Sigmoid colon (tissue), 7 donors: ENCODE results near the gene CNTN1. TPM values are rescaled to one million over a fixed set of nuclear protein-coding genes. Genes with fewer than 3 reads are reported as not detected.
"Not testable (repeated sequence)": the region's sequence is repeated elsewhere in the genome, so short reads cannot be mapped to it uniquely, and the experiment has no call there.

Experiments
- DNase-seq: peaks from one replicate; pipeline ENCODE4 v3.0.0-alpha.2; 2019
- H3K27ac ChIP-seq, 4 donors: fragments of 200-600 bp; sonication (generic); one replicate each; pipeline ENCODE4 v1.5.1; 2016 to 2019; ENCODE audit warnings: mild to moderate bottlenecking in 1 of 4
- H3K27me3 ChIP-seq, 3 donors: fragments of 200-600 bp; sonication (generic); one replicate each; pipeline ENCODE4 v1.5.1; 2019; ENCODE audit warnings: mild to moderate bottlenecking in 1 of 3
- H3K36me3 ChIP-seq, 4 donors: fragments of 200-600 bp; sonication (generic); one replicate each; pipeline ENCODE4 v1.5.1; 2016 to 2019
- H3K4me1 ChIP-seq, 4 donors: fragments of 200-600 bp; sonication (generic); one replicate each; pipeline ENCODE4 v1.5.1; 2017 to 2019
- H3K4me3 ChIP-seq, 4 donors: fragments of 200-600 bp; sonication (generic); one replicate each; pipeline ENCODE4 v1.5.1; 2017 to 2019; ENCODE audit warnings: mild to moderate bottlenecking in 2 of 4, moderate library complexity in 1 of 4
- H3K9me3 ChIP-seq, 4 donors: fragments of 200-600 bp in 3 of 4; sonication (generic) in 3 of 4; one replicate each; pipeline versions ENCODE4 v1.5.1 to v1.6.1; 2013 to 2019
- CTCF ChIP-seq, 4 experiments: fragments of 450-650 bp in 3 of 4; fragments of 200-600 bp in 1 of 4; IDR thresholded peaks; one replicate each; pipeline ENCODE4 v1.5.1; 2016 to 2019; ENCODE audit warnings: antibody characterized with exemption in 4 of 4, mild to moderate bottlenecking in 3 of 4, moderate library complexity in 2 of 4
- EP300 ChIP-seq, 4 donors: sonication (generic); formaldehyde crosslinking; IDR thresholded peaks; one replicate each; pipeline ENCODE4 v1.6.1; 2017; ENCODE audit warnings: antibody characterized with exemption in 4 of 4
- POLR2A ChIP-seq, 2 donors: fragments of 450-650 bp; IDR thresholded peaks; one replicate each; pipeline ENCODE4 v1.6.1; 2016; ENCODE audit warnings: antibody characterized with exemption in 2 of 2, mild to moderate bottlenecking in 2 of 2, moderate library complexity in 2 of 2
- POLR2AphosphoS5 ChIP-seq, 4 donors: sonication (generic); formaldehyde crosslinking; IDR thresholded peaks; one replicate each; pipeline ENCODE4 v1.6.1; 2017; ENCODE audit warnings: antibody characterized with exemption in 4 of 4
- WGBS, 2 donors: extraction: QIAGEN DNeasy Blood & Tissue Kit; methylation state at CpG; one replicate each; pipeline ENCODE4 v1.1.7; 2013; 5-methylcytosine and 5-hydroxymethylcytosine counted together
- intact Hi-C: fragments of 100-400 bp; cut with DNase I; formaldehyde crosslinking; loops from one replicate; pipeline ENCODE4 v1.15.1; 2023
- polyA plus RNA-seq, 3 donors: library from polyadenylated mRNA; stranded (reverse); fragments of 200-250 nt; gene quantifications; one replicate each; pipeline ENCODE4 v1.2.3, GENCODE V29; 2013
- total RNA-seq, 4 donors: library from RNA; depleted of rRNA; stranded (reverse); fragments of >200 nt; gene quantifications; one replicate each; pipeline ENCODE4 v1.1.0, GENCODE V29; 2016
- donor health status: healthy with polysubstance abuse.
- donor health status: Bipolar disorder and iron deficiency.
- donor health status: healthy.

CNTN1 gene
- total and polyA plus RNA-seq, 7 donors, result 0.46 to 23.2 (median 5.9) TPM

- no peak for DNase-seq
- Histone ChIP-seq H3K27ac (no peak overlapping the region), H3K4me1 (no peaks in the 10 kb centered on the region), H3K36me3 (no peaks in the 10 kb centered on the region), H3K4me3 (no peak overlapping the region), H3K27me3 (no peaks in the 10 kb centered on the region), H3K9me3 (peaks cover 0 to 2% (median 0%) of the 10 kb centered on the region in 4 donors)
- intact Hi-C loops, result no loop called here
- 81 to 85% methylated on average over 1 of the region's 1 CpG for WGBS, 2 donors
- TF ChIP-seq EP300 (IDR thresholded peaks at IDR 0.05), result no peak
- no peak for TF ChIP-seq POLR2AphosphoS5 (IDR thresholded peaks at IDR 0.05)
- no peak for TF ChIP-seq POLR2A (IDR thresholded peaks at IDR 0.05)
- TF ChIP-seq CTCF (IDR thresholded peaks at IDR 0.05), result no peak
Observed at GRCh38 chr12:40730281-40730680, 38.0 kb downstream of the CNTN1 start.

GRCh38 chr12:40733871-40734270, 41.6 kb downstream of the CNTN1 start:
- no peak for DNase-seq
- H3K36me3 ChIP-seq, result no peaks in the 10 kb centered on the region
- no peaks in the 10 kb centered on the region for H3K4me1 ChIP-seq
- TF ChIP-seq POLR2AphosphoS5 (IDR thresholded peaks at IDR 0.05) (no peak), EP300 (IDR thresholded peaks at IDR 0.05) (no peak), POLR2A (IDR thresholded peaks at IDR 0.05) (no peak), CTCF (IDR thresholded peaks at IDR 0.05) (no peak)
- no peaks in the 10 kb centered on the region for H3K27me3 ChIP-seq
- no peak overlapping the region for H3K4me3 ChIP-seq
- H3K27ac ChIP-seq, result no peak overlapping the region
- intact Hi-C loops, result no loop called here
- peaks cover 0 to 2% (median 0%) of the 10 kb centered on the region in 4 donors for H3K9me3 ChIP-seq

GRCh38 chr12:40734276-40734675, 42.0 kb downstream of the CNTN1 start:
- H3K27ac ChIP-seq, result no peak overlapping the region
- 73 to 79% methylated on average over 3 of the region's 3 CpGs for WGBS, 2 donors
- DNase-seq, result no peak
- intact Hi-C loops, result no loop called here
- no peak overlapping the region for H3K4me3 ChIP-seq
- H3K36me3 ChIP-seq, result no peaks in the 10 kb centered on the region
- H3K27me3 ChIP-seq, result no peaks in the 10 kb centered on the region
- no peak for TF ChIP-seq POLR2A (IDR thresholded peaks at IDR 0.05)
- TF ChIP-seq CTCF (IDR thresholded peaks at IDR 0.05), result no peak
- TF ChIP-seq EP300 (IDR thresholded peaks at IDR 0.05), result no peak
- TF ChIP-seq POLR2AphosphoS5 (IDR thresholded peaks at IDR 0.05), result no peak
- no peaks in the 10 kb centered on the region for H3K4me1 ChIP-seq
- peaks cover 0 to 1% (median 0%) of the 10 kb centered on the region in 4 donors for H3K9me3 ChIP-seq

GRCh38 chr12:40735551-40736230, 43.5 kb downstream of the CNTN1 start:
- H3K4me3 ChIP-seq, result no peak overlapping the region
- H3K27ac ChIP-seq, result no peak overlapping the region
- DNase-seq, result no peak
- no peak for TF ChIP-seq POLR2A (IDR thresholded peaks at IDR 0.05)
- no peak for TF ChIP-seq POLR2AphosphoS5 (IDR thresholded peaks at IDR 0.05)
- no peak for TF ChIP-seq CTCF (IDR thresholded peaks at IDR 0.05)
- TF ChIP-seq EP300 (IDR thresholded peaks at IDR 0.05), result no peak
- intact Hi-C loops, result no loop called here
- no peaks in the 10 kb centered on the region for H3K36me3 ChIP-seq
- no peaks in the 10 kb centered on the region for H3K9me3 ChIP-seq
- H3K4me1 ChIP-seq, result no peaks in the 10 kb centered on the region
- H3K27me3 ChIP-seq, result no peaks in the 10 kb centered on the region
- WGBS, 2 donors, result 65 to 67% methylated on average over 3 of the region's 3 CpGs

- H3K4me1 ChIP-seq, H3K9me3 ChIP-seq, H3K27me3 ChIP-seq, H3K27ac ChIP-seq, intact Hi-C loops, DNase-seq, H3K36me3 ChIP-seq, H3K4me3 ChIP-seq: not testable (repeated sequence)
- WGBS, 2 donors, result 90 to 92% methylated on average over 4 of the region's 4 CpGs
Observed at GRCh38 chr12:40737416-40737815, 45.2 kb downstream of the CNTN1 start.
